Inflammatory macrophage treated with lipopolysaccharide for 4 hours (primary cell): ENCODE data around the gene GATAD1.
"Not testable (repeated sequence)": the region's sequence is repeated elsewhere in the genome, so short reads cannot be mapped to it uniquely, and the experiment has no call there.

Experiments
- DNase-seq: peaks from one replicate; pipeline ENCODE4 v3.0.0-alpha.2; 2020

Gene GATAD1

GRCh38 chr7:92437956-92438491 is 9.3 kb upstream of the GATAD1 start:
- DNase-seq = no peak

DNA sequence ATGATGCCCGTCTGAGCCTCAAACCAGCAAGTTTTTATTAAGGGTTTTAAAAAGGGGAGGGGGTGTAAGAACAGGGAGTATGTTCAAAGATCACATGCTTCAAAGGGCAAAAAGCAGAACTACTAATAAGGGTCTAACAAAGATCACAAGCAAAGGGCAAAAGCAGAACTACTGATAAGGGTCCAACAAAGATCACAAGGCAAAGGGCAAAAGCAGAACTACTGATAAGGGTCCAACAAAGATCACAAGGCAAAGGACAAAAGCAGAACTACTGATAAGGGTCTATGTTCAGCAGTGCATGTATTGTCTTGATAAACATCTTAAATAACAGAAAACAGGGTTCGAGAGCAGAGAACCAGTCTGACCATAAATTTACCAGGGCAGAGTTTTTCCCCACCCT is 4.6 kb upstream of the GATAD1 start:
- not testable (repeated sequence) for DNase-seq

GRCh38 chr7:92446869-92447344 is 375 bp upstream of the GATAD1 start:
- DNase-seq = no peak

DNA sequence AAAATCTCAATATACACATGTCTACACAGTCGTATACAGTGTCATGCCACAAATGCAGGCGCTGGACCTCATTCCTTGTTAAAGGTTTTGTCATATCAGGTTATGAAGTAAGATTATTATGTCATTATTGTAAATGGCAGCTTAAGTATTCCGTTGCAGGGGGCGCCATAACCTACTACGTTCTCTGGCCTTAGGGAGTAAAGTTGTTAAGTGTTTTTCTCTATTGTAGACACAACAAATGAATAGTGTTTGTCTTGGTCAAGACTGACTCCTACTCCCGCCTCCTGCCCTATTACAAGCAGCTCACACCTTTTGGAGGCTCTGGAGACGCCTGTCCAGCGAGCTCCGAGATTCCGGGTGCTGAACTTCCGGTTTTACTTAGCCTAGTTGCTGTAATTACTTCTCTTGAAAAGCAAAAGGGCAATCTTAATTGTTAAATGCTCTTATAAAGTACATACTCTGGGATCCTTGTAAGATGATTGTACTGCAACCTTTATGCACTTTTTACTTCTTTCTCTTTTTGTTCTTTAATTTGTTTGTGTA is 994 bp downstream of the GATAD1 start:
- peak; percentile 77 for DNase-seq

GRCh38 chr7:92451645-92452044 is 4.4 kb downstream of the GATAD1 start:
- no peak for DNase-seq

GRCh38 chr7:92456236-92456635 is 9.0 kb downstream of the GATAD1 start:
- DNase-seq = no peak

DNA sequence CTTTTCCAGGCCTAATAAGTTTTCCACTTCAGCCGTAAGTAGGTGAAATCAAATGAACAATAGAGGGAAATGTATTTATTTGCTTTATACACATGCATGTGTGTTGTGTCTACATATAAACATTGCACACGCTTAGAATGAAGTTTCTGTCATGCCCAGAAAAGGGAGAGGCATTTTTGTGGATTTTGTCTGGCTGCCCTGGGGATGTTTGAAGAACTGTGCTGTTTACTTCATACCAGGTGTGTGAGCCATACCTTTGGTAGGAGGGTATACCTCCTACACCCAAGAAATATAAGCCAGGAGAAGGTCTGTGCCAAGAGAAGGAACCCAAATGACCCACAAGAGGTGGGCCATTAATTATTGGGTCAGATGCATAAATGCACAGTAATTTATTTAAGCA is 12.8 kb downstream of the GATAD1 start:
- no peak for DNase-seq

DNA sequence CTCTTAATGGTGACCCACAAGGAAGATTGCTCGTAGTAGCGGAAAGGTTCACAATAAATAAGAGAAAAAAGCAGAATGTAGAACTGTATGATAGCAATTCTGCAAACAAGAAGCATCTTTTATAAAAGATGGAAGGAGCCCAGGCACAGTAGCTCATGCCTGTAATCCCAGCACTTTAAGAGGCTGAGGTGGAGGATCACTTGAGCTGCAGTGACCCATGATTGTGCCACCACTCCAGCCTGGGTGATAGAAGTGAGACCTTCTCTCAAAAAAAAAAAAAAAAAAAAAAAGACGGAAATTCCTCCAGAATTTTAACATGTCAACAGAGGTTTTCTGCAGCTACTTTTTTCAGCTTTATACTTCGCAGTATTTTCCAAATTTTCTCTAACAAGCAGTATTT is 13.2 kb downstream of the GATAD1 start:
- no peak for DNase-seq

GRCh38 chr7:92461027-92462003 is 14.0 kb downstream of the GATAD1 start:
- peak; percentile 18 for DNase-seq

GRCh38 chr7:92462560-92462959 is 15.3 kb downstream of the GATAD1 start:
- DNase-seq = no peak

DNA sequence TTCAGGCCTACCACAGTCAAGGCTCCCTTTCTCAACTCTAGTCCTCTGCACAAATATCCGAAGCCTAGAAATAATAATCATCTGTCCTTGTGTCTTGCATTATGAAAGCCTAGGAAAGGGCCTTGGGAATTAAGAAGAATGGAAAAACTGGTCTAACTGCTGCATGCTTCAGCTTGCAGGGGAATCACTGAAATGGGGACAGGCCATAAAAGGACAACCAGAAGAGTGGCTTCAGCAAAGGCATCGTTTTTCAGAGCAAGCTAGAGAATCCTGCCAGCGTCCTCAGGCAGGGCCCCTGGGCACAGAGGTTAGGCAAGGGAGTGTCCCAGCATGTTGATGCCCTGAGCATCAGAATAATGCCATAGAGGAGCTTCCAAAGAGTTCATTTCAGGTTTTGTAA is 17.2 kb downstream of the GATAD1 start:
- DNase-seq = no peak

DNA sequence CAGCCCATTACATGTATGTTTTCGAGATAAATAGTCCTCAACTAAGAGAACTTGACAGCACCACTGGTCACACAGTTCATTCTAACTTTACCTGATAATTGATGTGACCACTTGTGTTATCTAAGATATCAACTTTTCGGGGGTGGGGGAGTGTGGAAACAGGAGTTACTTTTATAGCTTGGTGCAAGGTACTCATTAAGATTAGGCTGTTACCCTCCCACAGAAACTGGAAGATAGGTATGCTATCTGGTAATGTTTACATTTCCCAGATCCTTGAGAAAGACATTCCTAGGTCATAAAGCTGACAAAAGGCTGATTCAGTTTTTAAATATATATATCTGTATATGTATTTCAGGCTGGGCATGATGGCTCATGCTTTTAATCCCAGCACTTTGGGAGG is 19.4 kb downstream of the GATAD1 start:
- no peak for DNase-seq

DNA sequence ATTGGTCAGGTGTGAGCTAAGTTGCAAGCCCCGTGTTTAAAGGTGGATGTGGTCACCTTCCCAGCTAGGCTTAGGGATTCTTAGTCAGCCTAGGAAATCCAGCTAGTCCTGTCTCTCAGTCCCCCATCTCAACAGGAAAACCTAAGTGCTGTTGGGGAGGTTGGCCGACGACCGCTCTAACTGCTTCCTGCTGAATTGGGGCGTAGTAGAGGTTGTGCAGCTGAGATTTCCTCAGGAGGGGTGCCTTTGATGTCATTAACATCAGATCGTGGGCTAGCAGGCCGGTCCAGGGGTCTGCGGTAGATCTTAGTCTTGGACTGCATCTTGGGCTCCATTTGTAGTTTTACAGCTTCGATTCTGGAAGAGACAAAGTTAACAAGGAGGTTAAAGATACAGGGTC is 21.3 kb downstream of the GATAD1 start:
- DNase-seq = not testable (repeated sequence)

DNA sequence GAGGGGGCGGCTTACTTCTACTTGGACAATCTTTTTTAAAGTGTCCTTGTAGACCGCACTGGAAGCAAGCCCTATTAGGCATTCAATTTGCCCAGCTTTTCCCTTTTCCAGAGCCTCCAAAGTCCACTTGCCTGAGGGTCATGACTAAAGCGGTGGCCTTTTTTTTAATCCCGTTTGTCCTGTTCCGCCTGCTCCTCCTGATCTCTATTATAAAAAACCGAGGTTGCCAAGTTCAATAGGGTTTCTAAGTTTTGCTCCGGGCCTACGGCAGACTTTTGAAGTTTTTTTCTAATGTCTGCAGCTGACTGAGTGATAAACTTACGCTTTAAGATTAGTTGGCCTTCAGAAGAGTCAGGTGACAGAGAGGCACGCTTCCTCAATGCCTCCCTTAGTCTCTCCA is 26.7 kb downstream of the GATAD1 start:
- not testable (repeated sequence) for DNase-seq

- DNase-seq = not testable (repeated sequence)
Observed at GRCh38 chr7:92475261-92475770, 28.0 kb downstream of the GATAD1 start.

- DNase-seq = not testable (repeated sequence)
Observed at GRCh38 chr7:92475851-92476590, 28.7 kb downstream of the GATAD1 start.

- DNase-seq = not testable (repeated sequence)
Observed at GRCh38 chr7:92477681-92478080, 30.4 kb downstream of the GATAD1 start, which contains the start of gene ERVW-1. ERVW-1 (minus strand) TSS chr7:92477946; CDS start chr7:92470381, 7,565 bp downstream.

DNA sequence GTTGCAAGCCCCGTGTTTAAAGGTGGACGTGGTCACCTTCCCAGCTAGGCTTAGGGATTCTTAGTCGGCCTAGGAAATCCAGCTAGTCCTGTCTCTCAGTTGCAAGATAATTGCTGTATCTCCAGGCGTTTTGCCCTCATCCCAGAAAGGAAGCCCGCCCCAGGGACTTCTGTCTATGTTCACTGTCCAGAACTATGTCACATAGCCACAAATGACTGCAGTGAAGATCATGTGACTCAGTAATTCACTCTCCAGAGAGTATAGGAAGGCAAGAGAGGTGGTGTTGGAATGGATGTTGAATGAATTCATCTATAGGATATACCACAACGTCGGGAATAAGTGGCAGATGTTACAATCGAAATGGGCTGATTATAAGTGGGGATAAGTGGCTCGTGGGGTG is 30.8 kb downstream of the GATAD1 start:
- no peak for DNase-seq

GRCh38 chr7:92478711-92479110 is 31.4 kb downstream of the GATAD1 start:
- no peak for DNase-seq

DNA sequence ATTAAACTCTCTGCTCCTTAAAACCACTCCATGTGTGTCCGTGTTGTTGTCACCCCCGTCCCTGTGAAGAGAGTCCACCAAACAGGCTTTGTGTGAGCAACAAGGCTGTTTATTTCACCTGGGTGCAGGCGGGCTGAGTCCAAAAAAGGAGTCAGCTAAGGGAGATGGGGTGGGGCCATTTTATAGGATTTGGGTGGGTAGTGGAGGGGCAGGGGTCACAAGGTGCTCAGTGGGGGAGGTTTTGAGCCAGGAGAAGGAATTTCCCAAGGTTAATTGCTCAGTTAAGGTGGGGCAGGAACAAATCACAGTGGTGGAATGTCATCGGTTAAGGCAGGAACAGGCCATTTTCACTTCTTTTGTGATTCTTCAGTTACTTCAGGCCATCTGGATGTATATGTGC is 31.9 kb downstream of the GATAD1 start:
- DNase-seq = not testable (repeated sequence)

DNA sequence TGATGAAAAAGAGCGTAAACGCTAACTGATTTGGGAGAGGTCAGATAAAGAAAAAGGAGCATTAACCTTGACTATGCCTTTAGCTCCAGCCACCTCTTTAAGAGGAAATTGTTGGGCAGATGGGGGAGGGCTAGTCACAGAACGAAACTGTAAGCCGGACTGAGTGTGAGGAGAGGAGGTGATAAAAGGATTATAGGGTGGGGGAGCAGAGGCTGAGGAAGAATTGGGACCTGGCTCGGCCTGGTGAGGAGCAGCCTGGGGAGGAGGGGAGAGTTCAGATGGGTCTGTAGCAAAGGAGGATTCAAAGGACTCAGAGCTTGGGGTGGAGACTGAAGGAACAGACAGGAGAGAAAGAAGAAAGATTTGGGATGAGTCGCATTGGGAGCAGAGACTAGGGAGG is 36.3 kb downstream of the GATAD1 start:
- DNase-seq = not testable (repeated sequence)

GRCh38 chr7:92484226-92484625 is 36.9 kb downstream of the GATAD1 start:
- DNase-seq = not testable (repeated sequence)
